Activated CD8-positive, alpha-beta memory T cell treated with anti-CD3 and anti-CD28 coated beads for 48 hours (primary cell): ENCODE results near the gene POC1A.

ENCODE experiments used
- DNase-seq, 3 experiments: peaks; one replicate each; pipeline ENCODE4 v3.0.0-alpha.2; 2020; ENCODE audit warnings: low read depth in 2 of 3, low spot score in 2 of 3

Gene POC1A

GRCh38 chr3:52106951-52107611 lies 47.1 kb downstream of the POC1A start:
- no peak for DNase-seq

GRCh38 chr3:52104684-52105640 lies 49.3 kb downstream of the POC1A start:
- DNase-seq, result no peak

GRCh38 chr3:52102934-52103333 lies 51.3 kb downstream of the POC1A start:
- DNase-seq, result no peak

GRCh38 chr3:52099001-52099401 lies 55.2 kb downstream of the POC1A start:
- DNase-seq, result no peak

- DNase-seq, result no peak
Measured at GRCh38 chr3:52097851-52098507, 56.2 kb downstream of the POC1A start.

GRCh38 chr3:52095990-52096775 lies 58.0 kb downstream of the POC1A start:
- no peak for DNase-seq

GRCh38 chr3:52094571-52095485 lies 59.4 kb downstream of the POC1A start:
- no peak for DNase-seq

GRCh38 chr3:52093756-52094545 lies 60.3 kb downstream of the POC1A start:
- no peak for DNase-seq

- DNase-seq, result no peak
Measured at GRCh38 chr3:52092891-52093290, 61.3 kb downstream of the POC1A start.

GRCh38 chr3:52092271-52092660 lies 62.0 kb downstream of the POC1A start:
- DNase-seq, result no peak

- no peak for DNase-seq
Measured at GRCh38 chr3:52091586-52092270, 62.5 kb downstream of the POC1A start.

GRCh38 chr3:52090933-52091468 lies 63.2 kb downstream of the POC1A start:
- no peak for DNase-seq

- DNase-seq, result no peak
Measured at GRCh38 chr3:52090131-52090932, 63.9 kb downstream of the POC1A start.

- DNase-seq, result no peak
Measured at GRCh38 chr3:52089691-52090090, 64.5 kb downstream of the POC1A start.

GRCh38 chr3:52088445-52089367 lies 65.5 kb downstream of the POC1A start:
- DNase-seq, result no peak

GRCh38 chr3:52087731-52088130 lies 66.5 kb downstream of the POC1A start:
- DNase-seq, result no peak
